ENCODE measurements around the gene ENTPD7.

ENTPD7 gene

DNA sequence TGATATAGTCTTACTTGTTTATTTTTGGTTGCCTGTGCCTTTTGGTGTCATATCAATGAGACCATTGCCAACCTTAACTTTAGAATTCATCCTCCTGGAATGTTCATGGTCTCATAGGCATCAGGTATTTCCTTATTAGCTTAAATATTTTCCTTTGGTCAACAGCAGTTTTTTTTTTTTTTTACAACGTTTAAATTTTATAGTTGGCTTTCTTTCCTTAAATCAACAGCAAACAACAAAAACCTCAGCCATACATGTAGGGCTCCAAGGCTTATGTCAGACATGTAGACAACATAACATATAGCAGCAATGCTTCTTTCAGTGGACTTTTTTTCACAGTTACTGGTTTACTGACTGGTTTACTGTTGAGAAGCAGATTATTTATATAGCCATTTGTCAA lies 22.7 kb downstream of the ENTPD7 start:
- POLR2A ChIA-PET = no interaction called here
- CTCF ChIA-PET = interaction anchor here (1.2 kb wide), 1 partner anchor 122 kb away, joined by 3 read pairs; no protein-coding TSS in a partner anchor

More for the DNA sequence above, 22.7 kb downstream of the ENTPD7 start:
- no peak overlapping the region for H3K27ac ChIP-seq (ENCODE audit: extremely low read depth, low read depth, low read length)
- peaks cover 7 to 41% of the 10 kb centered on the region in 2 experiments for H3K36me3 ChIP-seq (ENCODE audit: control insufficient read depth in 2 of 2, insufficient read depth in 1 of 2, low read length in 2 of 2)
- H3K9me3 ChIP-seq (ENCODE audit: control insufficient read depth, insufficient read depth, low read depth, low read length) = no peaks in the 10 kb centered on the region
- TF ChIP-seq, protein P1, sequence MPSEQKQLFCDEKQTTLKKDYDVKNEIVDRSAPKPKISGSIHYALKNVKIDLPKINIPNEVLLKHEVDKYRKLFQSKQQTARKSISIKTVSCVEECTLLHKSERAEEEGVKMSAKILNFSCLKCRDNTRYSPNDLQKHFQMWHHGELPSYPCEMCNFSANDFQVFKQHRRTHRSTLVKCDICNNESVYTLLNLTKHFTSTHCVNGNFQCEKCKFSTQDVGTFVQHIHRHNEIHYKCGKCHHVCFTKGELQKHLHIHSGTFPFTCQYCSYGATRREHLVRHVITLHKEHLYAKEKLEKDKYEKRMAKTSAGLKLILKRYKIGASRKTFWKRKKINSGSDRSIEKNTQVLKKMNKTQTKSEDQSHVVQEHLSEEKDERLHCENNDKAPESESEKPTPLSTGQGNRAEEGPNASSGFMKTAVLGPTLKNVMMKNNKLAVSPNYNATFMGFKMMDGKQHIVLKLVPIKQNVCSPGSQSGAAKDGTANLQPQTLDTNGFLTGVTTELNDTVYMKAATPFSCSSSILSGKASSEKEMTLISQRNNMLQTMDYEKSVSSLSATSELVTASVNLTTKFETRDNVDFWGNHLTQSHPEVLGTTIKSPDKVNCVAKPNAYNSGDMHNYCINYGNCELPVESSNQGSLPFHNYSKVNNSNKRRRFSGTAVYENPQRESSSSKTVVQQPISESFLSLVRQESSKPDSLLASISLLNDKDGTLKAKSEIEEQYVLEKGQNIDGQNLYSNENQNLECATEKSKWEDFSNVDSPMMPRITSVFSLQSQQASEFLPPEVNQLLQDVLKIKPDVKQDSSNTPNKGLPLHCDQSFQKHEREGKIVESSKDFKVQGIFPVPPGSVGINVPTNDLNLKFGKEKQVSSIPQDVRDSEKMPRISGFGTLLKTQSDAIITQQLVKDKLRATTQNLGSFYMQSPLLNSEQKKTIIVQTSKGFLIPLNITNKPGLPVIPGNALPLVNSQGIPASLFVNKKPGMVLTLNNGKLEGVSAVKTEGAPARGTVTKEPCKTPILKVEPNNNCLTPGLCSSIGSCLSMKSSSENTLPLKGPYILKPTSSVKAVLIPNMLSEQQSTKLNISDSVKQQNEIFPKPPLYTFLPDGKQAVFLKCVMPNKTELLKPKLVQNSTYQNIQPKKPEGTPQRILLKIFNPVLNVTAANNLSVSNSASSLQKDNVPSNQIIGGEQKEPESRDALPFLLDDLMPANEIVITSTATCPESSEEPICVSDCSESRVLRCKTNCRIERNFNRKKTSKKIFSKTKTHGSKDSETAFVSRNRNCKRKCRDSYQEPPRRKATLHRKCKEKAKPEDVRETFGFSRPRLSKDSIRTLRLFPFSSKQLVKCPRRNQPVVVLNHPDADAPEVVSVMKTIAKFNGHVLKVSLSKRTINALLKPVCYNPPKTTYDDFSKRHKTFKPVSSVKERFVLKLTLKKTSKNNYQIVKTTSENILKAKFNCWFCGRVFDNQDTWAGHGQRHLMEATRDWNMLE (tag by site-specific recombination; conservative IDR thresholded peaks at IDR 0.05; ENCODE audit: low read depth) = no peak
- TF ChIP-seq, protein P2, sequence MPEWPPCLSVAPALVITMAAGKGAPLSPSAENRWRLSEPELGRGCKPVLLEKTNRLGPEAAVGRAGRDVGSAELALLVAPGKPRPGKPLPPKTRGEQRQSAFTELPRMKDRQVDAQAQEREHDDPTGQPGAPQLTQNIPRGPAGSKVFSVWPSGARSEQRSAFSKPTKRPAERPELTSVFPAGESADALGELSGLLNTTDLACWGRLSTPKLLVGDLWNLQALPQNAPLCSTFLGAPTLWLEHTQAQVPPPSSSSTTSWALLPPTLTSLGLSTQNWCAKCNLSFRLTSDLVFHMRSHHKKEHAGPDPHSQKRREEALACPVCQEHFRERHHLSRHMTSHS (tag by site-specific recombination; IDR thresholded peaks at IDR 0.05) = no peak
- TF ChIP-seq, protein P3, sequence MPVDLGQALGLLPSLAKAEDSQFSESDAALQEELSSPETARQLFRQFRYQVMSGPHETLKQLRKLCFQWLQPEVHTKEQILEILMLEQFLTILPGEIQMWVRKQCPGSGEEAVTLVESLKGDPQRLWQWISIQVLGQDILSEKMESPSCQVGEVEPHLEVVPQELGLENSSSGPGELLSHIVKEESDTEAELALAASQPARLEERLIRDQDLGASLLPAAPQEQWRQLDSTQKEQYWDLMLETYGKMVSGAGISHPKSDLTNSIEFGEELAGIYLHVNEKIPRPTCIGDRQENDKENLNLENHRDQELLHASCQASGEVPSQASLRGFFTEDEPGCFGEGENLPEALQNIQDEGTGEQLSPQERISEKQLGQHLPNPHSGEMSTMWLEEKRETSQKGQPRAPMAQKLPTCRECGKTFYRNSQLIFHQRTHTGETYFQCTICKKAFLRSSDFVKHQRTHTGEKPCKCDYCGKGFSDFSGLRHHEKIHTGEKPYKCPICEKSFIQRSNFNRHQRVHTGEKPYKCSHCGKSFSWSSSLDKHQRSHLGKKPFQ (tag by site-specific recombination; IDR thresholded peaks at IDR 0.05) = no peak
- no peak for TF ChIP-seq ZNF560 (tag by site-specific recombination; IDR thresholded peaks at IDR 0.05; ENCODE audit: borderline replicate concordance)
- no peak for TF ChIP-seq ZBTB8A (tag by site-specific recombination; IDR thresholded peaks at IDR 0.05)
- TF ChIP-seq, protein P4, sequence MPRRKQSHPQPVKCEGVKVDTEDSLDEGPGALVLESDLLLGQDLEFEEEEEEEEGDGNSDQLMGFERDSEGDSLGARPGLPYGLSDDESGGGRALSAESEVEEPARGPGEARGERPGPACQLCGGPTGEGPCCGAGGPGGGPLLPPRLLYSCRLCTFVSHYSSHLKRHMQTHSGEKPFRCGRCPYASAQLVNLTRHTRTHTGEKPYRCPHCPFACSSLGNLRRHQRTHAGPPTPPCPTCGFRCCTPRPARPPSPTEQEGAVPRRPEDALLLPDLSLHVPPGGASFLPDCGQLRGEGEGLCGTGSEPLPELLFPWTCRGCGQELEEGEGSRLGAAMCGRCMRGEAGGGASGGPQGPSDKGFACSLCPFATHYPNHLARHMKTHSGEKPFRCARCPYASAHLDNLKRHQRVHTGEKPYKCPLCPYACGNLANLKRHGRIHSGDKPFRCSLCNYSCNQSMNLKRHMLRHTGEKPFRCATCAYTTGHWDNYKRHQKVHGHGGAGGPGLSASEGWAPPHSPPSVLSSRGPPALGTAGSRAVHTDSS (tag by site-specific recombination; IDR thresholded peaks at IDR 0.05) = no peak
- no peak for TF ChIP-seq ZNF510 (tag by site-specific recombination; IDR thresholded peaks at IDR 0.05; ENCODE audit: insufficient replicate concordance)
- TF ChIP-seq, protein P5, sequence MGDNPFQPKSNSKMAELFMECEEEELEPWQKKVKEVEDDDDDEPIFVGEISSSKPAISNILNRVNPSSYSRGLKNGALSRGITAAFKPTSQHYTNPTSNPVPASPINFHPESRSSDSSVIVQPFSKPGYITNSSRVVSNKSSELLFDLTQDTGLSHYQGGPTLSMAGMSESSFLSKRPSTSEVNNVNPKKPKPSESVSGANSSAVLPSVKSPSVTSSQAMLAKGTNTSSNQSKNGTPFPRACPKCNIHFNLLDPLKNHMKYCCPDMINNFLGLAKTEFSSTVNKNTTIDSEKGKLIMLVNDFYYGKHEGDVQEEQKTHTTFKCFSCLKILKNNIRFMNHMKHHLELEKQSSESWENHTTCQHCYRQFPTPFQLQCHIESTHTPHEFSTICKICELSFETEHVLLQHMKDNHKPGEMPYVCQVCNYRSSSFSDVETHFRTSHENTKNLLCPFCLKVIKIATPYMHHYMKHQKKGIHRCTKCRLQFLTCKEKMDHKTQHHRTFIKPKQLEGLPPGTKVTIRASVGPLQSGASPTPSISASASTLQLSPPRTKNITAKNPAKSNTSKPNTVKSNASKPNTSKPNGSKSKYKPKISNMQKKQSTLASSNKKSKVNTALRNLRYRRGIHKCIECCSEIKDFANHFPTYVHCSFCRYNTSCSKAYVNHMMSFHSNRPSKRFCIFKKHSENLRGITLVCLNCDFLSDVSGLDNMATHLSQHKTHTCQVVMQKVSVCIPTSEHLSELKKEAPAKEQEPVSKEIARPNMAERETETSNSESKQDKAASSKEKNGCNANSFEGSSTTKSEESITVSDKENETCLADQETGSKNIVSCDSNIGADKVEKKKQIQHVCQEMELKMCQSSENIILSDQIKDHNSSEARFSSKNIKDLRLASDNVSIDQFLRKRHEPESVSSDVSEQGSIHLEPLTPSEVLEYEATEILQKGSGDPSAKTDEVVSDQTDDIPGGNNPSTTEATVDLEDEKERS (tag by site-specific recombination; IDR thresholded peaks at IDR 0.05) = no peak
- TF ChIP-seq, protein P6, sequence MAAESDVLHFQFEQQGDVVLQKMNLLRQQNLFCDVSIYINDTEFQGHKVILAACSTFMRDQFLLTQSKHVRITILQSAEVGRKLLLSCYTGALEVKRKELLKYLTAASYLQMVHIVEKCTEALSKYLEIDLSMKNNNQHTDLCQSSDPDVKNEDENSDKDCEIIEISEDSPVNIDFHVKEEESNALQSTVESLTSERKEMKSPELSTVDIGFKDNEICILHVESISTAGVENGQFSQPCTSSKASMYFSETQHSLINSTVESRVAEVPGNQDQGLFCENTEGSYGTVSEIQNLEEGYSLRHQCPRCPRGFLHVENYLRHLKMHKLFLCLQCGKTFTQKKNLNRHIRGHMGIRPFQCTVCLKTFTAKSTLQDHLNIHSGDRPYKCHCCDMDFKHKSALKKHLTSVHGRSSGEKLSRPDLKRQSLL (tag by site-specific recombination; IDR thresholded peaks at IDR 0.05) = no peak
- TF ChIP-seq, protein P7, sequence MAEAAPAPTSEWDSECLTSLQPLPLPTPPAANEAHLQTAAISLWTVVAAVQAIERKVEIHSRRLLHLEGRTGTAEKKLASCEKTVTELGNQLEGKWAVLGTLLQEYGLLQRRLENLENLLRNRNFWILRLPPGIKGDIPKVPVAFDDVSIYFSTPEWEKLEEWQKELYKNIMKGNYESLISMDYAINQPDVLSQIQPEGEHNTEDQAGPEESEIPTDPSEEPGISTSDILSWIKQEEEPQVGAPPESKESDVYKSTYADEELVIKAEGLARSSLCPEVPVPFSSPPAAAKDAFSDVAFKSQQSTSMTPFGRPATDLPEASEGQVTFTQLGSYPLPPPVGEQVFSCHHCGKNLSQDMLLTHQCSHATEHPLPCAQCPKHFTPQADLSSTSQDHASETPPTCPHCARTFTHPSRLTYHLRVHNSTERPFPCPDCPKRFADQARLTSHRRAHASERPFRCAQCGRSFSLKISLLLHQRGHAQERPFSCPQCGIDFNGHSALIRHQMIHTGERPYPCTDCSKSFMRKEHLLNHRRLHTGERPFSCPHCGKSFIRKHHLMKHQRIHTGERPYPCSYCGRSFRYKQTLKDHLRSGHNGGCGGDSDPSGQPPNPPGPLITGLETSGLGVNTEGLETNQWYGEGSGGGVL (tag by site-specific recombination; IDR thresholded peaks at IDR 0.05) = no peak
- TF ChIP-seq ZNF626 (tag by site-specific recombination; IDR thresholded peaks at IDR 0.05) = no peak
- no peak for TF ChIP-seq ZNF473 (tag by site-specific recombination; IDR thresholded peaks at IDR 0.05)
- no peak overlapping the region for H3K4me3 ChIP-seq (ENCODE audit: low read depth, low read length)
- H3K4me1 ChIP-seq (ENCODE audit: control insufficient read depth, insufficient read depth, low read length) = peaks cover 9% of the 10 kb centered on the region; the same call in 1 of the 2 replicates

Data from HEK293 (cell line).